ENCODE measurements around the gene DAP.

DAP gene

DNA sequence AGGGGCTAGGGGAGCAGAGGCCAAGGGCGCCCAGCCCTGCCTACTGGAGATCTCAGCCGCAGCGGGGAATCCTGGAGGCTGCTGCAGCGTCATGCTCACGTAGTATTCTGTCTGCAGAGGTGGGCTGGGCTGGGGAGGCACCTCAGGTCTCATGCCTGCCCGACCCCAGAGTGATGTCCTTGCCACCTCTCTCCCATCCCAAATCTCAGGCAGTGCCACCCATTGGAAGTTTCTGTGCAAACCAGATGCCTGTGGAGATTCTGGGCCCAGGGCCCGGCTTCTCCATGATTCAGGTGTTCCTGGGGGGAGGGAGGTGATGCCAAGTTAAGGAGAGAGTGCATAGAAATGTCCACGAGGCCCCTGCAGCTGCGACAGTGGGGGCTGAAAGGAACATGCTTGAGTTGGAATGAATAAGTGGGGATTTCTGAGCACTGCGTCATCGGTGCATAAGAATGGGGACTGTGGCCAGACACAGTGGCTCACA, 125.1 kb downstream of the DAP start:
- TF ChIP-seq, protein P1, sequence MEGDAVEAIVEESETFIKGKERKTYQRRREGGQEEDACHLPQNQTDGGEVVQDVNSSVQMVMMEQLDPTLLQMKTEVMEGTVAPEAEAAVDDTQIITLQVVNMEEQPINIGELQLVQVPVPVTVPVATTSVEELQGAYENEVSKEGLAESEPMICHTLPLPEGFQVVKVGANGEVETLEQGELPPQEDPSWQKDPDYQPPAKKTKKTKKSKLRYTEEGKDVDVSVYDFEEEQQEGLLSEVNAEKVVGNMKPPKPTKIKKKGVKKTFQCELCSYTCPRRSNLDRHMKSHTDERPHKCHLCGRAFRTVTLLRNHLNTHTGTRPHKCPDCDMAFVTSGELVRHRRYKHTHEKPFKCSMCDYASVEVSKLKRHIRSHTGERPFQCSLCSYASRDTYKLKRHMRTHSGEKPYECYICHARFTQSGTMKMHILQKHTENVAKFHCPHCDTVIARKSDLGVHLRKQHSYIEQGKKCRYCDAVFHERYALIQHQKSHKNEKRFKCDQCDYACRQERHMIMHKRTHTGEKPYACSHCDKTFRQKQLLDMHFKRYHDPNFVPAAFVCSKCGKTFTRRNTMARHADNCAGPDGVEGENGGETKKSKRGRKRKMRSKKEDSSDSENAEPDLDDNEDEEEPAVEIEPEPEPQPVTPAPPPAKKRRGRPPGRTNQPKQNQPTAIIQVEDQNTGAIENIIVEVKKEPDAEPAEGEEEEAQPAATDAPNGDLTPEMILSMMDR (IDR thresholded peaks at IDR 0.05; ENCODE audit: borderline replicate concordance, insufficient read depth, low read depth, low read length), result no peak
- peak overlapping the region; percentile 8 for H3K4me3 ChIP-seq (ENCODE audit: low read depth, low read length)

DNA sequence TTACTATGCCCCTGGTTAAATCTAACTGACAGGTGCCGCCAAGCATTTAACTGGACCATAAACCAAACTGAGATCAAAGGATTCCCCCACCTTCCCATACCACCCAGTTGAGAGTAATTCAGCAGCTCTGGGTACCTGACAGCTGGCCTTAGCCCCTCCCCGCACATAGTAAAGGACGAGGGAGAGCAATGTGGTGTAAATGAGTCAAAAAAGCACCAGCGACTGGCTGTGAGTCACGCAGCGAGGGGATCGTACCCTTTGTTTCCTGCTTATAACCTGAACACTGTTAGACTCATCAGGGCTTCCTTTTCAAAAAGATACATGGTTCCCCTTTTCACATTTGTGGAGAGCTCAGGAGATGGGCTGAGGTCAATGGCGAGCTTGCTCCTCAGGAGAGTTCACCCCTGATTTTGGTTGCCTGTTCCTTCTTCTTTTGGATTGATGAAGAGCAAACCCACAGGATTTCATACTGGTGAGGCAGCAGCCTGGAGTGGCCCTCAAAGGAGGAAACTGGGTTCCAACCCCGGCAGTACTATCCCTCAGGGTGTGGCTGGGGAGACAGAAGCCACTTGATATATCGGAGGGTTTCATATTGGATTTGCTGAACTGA, 125.7 kb downstream of the DAP start:
- TF ChIP-seq, protein P1 (IDR thresholded peaks at IDR 0.05; ENCODE audit: borderline replicate concordance, insufficient read depth, low read depth, low read length), result no peak
- peak overlapping the region; percentile 8 for H3K4me3 ChIP-seq (ENCODE audit: low read depth, low read length)

DNA sequence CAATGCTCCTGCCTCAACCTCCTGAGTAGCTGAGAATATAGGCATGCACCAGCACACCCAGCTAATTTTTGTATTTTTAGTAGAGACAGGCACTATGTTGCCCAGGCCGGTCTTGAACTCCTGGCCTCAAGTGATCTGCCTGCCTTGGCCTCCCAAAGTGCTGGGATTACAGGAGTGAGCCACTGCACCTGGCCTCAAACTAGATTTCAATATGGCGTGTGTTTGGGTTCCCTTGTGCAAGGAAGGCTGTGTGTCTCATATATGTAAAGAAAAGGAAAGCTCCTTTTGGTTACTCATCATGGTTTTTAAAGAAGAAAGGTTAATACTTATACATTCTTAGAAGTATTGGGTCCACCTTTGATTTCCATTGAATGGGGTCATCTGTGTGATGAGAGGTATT, 126.5 kb downstream of the DAP start:
- TF ChIP-seq, protein P1 (IDR thresholded peaks at IDR 0.05; ENCODE audit: borderline replicate concordance, insufficient read depth, low read depth, low read length), result no peak
- H3K4me3 ChIP-seq (ENCODE audit: low read depth, low read length), result no peak overlapping the region

DNA sequence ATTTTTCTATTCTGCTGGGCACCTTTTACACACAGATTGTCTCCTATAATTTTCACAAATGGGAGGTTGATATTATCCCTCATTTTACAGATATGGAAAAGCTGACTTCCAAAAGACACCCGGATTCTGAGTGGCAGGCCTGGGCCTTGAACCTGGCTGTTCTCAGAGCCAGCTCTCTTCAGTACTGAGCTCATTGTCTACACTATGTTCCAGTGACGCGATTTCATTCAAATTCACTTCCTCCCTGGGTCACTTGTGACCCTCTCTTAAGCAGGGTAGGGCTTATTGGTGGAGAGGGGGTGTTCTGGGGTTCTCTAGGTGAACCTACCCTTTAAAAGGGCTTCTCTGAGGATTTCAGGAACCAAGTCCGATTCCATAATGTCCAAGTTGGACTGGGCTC, 127.0 kb downstream of the DAP start:
- no peak overlapping the region for H3K4me3 ChIP-seq (ENCODE audit: low read depth, low read length)
- TF ChIP-seq, protein P1 (IDR thresholded peaks at IDR 0.05; ENCODE audit: borderline replicate concordance, insufficient read depth, low read depth, low read length), result no peak

DNA sequence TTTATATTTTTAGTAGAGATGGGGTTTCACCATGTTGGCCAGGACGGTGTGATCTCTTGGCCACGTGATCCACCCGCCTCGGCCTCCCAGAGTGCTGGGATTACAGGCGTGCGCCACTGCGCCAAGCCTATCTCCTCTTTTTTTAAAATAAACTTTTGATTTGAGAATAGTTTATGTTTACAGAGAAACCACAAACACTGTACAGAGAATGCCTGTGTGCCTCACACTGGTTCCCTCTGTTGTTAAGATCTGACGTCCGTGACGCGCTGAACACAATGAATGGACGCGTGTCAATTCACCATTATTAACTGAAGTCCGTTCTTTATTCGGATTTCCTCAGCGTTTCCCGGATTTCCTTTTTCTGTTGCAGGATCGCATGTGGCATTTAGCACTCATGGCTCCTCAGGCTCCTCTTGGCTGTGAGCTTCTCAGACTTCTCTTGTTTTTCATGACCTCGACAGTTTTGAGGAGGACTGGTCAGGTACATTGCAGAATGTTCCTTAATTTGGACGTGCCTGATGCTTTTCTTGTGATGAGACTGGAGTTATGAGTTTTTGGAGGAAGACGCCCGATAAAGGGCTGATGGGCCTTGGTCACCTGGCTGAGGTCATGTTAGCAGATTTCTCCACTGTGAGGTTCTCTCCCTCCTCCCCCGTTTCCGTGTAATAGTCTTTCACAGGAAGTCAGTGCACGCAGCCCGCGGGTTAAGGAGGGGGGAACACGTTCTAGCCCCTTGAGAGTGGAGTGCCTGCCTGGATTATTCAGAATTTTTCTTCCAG, 127.6 kb downstream of the DAP start:
- no peak overlapping the region for H3K4me3 ChIP-seq (ENCODE audit: low read depth, low read length)
- TF ChIP-seq, protein P1 (IDR thresholded peaks at IDR 0.05; ENCODE audit: borderline replicate concordance, insufficient read depth, low read depth, low read length), result no peak

DNA sequence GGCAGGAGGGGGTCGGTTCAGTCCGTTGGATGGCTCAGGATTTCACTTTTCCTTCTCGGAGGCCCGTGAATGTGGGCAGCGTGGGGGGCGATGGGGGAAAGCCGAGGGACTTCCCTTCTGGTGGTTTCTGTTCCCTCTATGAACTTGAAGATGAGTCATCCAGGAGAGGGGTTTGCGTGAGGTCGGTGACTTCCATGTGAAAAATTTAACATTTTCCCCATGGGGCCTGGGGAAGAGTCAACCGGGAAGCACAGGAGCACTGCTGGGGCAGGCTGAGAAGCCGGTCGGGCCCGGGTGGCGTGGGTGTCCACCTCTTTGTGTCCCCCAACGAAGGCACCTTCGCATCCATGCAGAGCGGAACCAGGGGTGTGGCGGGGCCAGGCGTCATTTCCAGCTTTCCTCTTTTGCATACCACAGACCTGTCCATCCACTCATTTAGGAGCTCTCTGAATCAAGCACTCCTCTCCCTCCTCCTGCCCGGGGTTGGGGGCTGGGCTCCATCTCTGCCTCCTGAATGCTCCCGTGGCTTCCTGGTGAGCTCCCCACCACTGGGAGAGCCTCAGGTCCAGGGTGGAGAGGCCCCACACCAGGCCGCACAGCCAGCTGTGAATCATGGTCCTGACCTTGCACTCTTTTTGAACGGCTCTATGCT, 128.8 kb downstream of the DAP start:
- peak overlapping the region; percentile 51 for H3K4me3 ChIP-seq (ENCODE audit: low read depth, low read length)
- TF ChIP-seq, protein P1 (IDR thresholded peaks at IDR 0.05; ENCODE audit: borderline replicate concordance, insufficient read depth, low read depth, low read length), result no peak

Data from GM12875 (cell line).